Embryonic facial prominence (tissue), 1 donor: Measurements from ENCODE around the gene LPAR3.
"Not testable (repeated sequence)": the region's sequence is repeated elsewhere in the genome, so short reads cannot be mapped to it uniquely, and the experiment has no call there.

Experiments
- DNase-seq: peaks from one replicate; pipeline ENCODE4 v3.0.0-alpha.2; 2016; ENCODE audit errors: extremely low spot score

The LPAR3 gene

GRCh38 chr1:84892705-84893618, at the start of gene LPAR3:
Gene LPAR3, minus strand, starts transcription at chr1:84893206. Its CDS starts 27,086 bp downstream, at chr1:84866120.
- no peak for DNase-seq

GRCh38 chr1:84941843-84942242, 48.8 kb upstream of the LPAR3 start:
- no peak for DNase-seq

- DNase-seq = no peak
Measured at GRCh38 chr1:84940481-84940880, 47.5 kb upstream of the LPAR3 start.

- no peak for DNase-seq
Measured at GRCh38 chr1:84939761-84940160, 46.8 kb upstream of the LPAR3 start.

GRCh38 chr1:84939151-84939550, 46.1 kb upstream of the LPAR3 start:
- no peak for DNase-seq

- peak; percentile 66 for DNase-seq
Measured at GRCh38 chr1:84936116-84936810, 43.3 kb upstream of the LPAR3 start.

GRCh38 chr1:84933011-84933611, 40.1 kb upstream of the LPAR3 start:
- DNase-seq = no peak

GRCh38 chr1:84930831-84931230, 37.8 kb upstream of the LPAR3 start:
- no peak for DNase-seq

- DNase-seq = no peak
Measured at GRCh38 chr1:84930329-84930728, 37.3 kb upstream of the LPAR3 start.

- DNase-seq = no peak
Measured at GRCh38 chr1:84929581-84929980, 36.6 kb upstream of the LPAR3 start.

GRCh38 chr1:84928979-84929378, 36.0 kb upstream of the LPAR3 start:
- no peak for DNase-seq

GRCh38 chr1:84923317-84923716, 30.3 kb upstream of the LPAR3 start:
- no peak for DNase-seq

- DNase-seq = no peak
Measured at GRCh38 chr1:84920159-84920558, 27.2 kb upstream of the LPAR3 start.

- DNase-seq = no peak
Measured at GRCh38 chr1:84919461-84919970, 26.5 kb upstream of the LPAR3 start.

GRCh38 chr1:84918726-84919336, 25.8 kb upstream of the LPAR3 start:
- DNase-seq = no peak

- DNase-seq = no peak
Measured at GRCh38 chr1:84916897-84917296, 23.9 kb upstream of the LPAR3 start.

- no peak for DNase-seq
Measured at GRCh38 chr1:84913555-84913892, 20.5 kb upstream of the LPAR3 start.

- DNase-seq = no peak
Measured at GRCh38 chr1:84912726-84913554, 19.9 kb upstream of the LPAR3 start.

GRCh38 chr1:84908746-84909464, 15.9 kb upstream of the LPAR3 start:
- DNase-seq = not testable (repeated sequence)

GRCh38 chr1:84907095-84907827, 14.3 kb upstream of the LPAR3 start:
- no peak for DNase-seq
